Omental fat pad (tissue), 4 donors: ENCODE data around the gene ITGAV. TPM values are rescaled to one million over a fixed set of nuclear protein-coding genes. Genes with fewer than 3 reads are reported as not detected.

Source experiments
- ATAC-seq: fragments of 150-250 bp; one replicate; pipeline ENCODE4 v1.9.1; 2016; ENCODE audit warnings: mild to moderate bottlenecking, moderate library complexity; ENCODE audit not compliant: low FRiP score
- DNase-seq: peaks from one replicate; pipeline ENCODE4 v3.0.0-alpha.2; 2019; ENCODE audit warnings: low spot score
- total RNA-seq, 4 donors: library from RNA; depleted of rRNA; stranded (reverse); fragments of >200 nt; gene quantifications; one replicate each; pipeline ENCODE4 v1.1.0, GENCODE V29; 2016
- TF ChIP-seq, protein P1 (sequence below), 3 donors: fragments of 450-650 bp; IDR thresholded peaks; one replicate each; pipeline ENCODE4 v1.5.1; 2016 to 2017; ENCODE audit warnings: antibody characterized with exemption in 3 of 3, mild to moderate bottlenecking in 3 of 3, moderate library complexity in 2 of 3

Gene ITGAV
- total RNA-seq, 4 donors from 2014 or later = 81.3 to 155 (median 111) TPM

DNA sequence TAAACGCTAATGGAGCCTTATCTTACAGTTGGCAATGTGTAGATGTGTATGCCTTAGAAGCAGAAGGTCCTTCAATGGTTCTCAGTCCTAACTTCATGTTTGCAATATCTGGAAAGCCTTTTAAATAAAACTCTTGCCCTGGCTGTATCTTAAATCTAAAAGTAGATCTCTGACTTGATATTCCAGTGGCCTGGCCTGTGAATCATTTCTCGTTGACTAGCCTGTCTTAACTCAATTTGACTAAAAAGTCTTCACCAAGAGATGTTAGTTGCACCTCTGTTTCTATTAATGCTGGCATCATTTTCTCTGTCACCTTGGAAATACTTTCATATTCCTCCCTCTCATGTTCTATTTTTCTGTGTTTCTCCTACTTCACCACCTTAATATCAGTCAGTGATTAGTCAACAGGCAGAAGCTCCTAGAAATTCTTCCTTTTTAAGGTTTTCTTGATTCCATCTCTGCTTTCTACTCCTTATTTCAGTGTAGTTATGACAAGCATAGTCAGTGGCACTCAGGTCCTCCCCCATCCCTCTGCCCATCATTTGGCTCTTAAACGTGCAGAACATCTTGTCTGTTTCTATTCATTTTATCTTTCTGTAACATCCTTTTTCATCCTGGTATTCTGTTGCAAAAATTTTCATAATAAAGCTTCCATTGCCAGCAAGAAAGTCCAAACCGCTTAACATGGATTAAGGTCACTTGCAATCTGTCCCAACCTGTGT, 4.3 kb downstream of the ITGAV start:
- DNase-seq (no peak), ATAC-seq (no peak)
- TF ChIP-seq, protein P1, sequence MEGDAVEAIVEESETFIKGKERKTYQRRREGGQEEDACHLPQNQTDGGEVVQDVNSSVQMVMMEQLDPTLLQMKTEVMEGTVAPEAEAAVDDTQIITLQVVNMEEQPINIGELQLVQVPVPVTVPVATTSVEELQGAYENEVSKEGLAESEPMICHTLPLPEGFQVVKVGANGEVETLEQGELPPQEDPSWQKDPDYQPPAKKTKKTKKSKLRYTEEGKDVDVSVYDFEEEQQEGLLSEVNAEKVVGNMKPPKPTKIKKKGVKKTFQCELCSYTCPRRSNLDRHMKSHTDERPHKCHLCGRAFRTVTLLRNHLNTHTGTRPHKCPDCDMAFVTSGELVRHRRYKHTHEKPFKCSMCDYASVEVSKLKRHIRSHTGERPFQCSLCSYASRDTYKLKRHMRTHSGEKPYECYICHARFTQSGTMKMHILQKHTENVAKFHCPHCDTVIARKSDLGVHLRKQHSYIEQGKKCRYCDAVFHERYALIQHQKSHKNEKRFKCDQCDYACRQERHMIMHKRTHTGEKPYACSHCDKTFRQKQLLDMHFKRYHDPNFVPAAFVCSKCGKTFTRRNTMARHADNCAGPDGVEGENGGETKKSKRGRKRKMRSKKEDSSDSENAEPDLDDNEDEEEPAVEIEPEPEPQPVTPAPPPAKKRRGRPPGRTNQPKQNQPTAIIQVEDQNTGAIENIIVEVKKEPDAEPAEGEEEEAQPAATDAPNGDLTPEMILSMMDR (IDR thresholded peaks at IDR 0.05) = no peak

DNA sequence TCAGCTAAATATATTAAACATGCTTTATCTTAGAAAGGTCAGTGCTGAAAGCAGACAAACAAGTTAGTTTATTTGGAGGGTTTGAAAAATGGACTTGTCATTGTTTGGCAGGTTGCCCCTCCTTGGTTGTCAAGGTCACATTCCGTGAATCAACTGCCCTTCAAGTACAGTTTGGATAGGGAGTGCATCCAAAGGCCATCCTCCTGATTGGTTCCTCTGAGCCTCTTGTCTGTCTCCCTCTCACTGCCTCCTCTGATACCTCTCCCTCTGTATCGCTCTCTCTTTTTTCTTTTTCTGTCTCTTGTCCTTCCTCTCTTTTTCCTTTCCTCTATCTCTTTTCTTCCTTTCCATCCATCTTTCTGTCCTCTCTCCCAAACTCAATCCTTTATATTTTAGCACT, 5.4 kb downstream of the ITGAV start:
- ATAC-seq (no peak), DNase-seq (no peak)
- TF ChIP-seq, protein P1 (IDR thresholded peaks at IDR 0.05) = no peak

DNA sequence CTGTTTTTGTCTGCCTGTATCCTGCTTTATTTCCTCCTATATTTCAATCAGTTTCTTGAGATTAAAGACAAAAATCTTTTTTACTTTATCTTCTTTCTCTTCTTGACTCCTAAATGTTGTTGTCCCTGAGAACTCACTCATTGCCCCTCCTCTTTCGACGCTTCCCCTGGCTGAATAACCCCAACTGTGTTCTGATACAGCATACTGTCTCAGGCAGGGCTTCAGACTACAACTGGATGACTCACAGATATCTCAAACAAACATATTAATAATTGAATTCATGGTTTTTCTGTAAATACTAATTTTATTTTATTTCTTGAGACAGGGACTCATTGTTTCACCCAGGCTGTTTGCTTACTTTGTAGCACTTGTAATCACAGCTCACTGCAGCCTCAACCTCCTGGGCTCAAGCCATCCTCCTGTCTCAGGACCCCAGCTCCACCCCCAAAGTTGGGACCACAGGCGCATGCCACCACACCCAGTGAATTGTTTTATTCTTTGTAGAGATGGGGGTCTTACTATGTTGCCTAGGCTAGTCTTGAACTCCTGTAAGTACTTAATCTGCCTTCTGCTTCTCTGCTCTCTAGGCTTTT, 9.4 kb downstream of the ITGAV start:
- TF ChIP-seq, protein P1 (IDR thresholded peaks at IDR 0.05) = no peak
- no peak for ATAC-seq
- DNase-seq = no peak

DNA sequence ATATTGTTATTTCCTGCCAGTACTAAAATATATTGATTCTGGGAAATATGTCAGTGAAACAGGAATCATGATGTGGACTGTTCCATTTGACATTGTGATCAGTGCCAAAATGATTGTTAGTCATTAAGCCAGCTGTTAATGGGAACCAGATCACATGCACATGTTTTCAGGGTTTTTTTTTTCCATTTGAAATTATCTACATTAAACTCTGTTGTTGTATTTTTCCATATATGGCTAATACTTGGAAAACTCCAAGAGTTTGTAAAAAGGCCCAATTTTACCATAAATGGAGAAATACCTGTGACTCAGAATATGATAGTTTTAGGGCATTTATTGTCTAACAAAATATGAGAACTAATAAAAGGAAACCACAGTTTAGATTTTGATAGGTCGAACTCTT, 13.4 kb downstream of the ITGAV start:
- no peak for DNase-seq
- no peak for ATAC-seq

GRCh38 chr2:186605041-186605440, 15.2 kb downstream of the ITGAV start:
- ATAC-seq = no peak
- TF ChIP-seq, protein P1 (IDR thresholded peaks at IDR 0.05) = no peak
- DNase-seq = no peak

More for the DNA sequence above, 13.4 kb downstream of the ITGAV start:
- TF ChIP-seq, protein P1 (IDR thresholded peaks at IDR 0.05) = no peak

DNA sequence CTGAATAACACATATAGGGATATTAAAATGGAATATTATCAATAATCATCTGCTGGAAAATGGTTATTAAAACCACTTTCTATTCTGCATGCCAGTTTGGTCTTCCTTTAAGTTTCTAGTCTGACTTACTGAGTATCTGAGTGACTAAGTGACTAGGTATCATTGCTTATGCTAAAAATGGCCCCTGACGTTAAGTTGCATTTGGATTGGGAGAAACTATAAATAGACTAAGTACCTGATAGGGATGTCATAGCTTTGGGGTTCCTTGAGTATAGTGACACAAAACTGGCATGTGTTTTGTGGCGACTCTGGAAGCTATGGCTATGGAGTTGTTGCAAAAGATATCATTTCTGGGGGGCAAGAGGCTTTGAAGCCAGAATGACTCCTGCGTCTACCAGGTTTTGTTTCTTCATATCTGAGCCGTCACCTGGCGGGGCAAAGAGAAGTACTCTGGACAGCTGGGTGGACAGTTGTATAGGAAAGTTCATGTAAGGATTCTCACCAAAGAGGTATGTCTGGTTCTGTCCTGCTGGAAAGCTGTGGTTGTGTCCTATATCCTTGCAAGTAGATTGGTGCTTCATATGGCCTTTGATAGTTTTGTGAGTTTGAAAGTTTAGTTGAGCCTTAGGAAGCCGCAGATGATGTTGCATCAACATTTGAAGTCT, 17.9 kb downstream of the ITGAV start:
- ATAC-seq = no peak
- TF ChIP-seq, protein P1 (IDR thresholded peaks at IDR 0.05) = no peak
- DNase-seq = no peak
